GM19397 (cell line): ENCODE results near the gene TBX20.
"Not testable (repeated sequence)": the region's sequence is repeated elsewhere in the genome, so short reads cannot be mapped to it uniquely, and the experiment has no call there.

Source experiments
- ATAC-seq: cut with Tn5 transposase; IDR thresholded peaks from one replicate; pipeline ENCODE4 v1.9.1; 2021; ENCODE audit warnings: mild to moderate bottlenecking, moderate library complexity; ENCODE audit not compliant: unreplicated experiment

Gene TBX20

GRCh38 chr7:35228496-35229051 is 25.3 kb downstream of the TBX20 start:
- not testable (repeated sequence) for ATAC-seq

GRCh38 chr7:35227438-35227837 is 26.5 kb downstream of the TBX20 start:
- ATAC-seq: not testable (repeated sequence)

- not testable (repeated sequence) for ATAC-seq
Observed at GRCh38 chr7:35222445-35222844, 31.5 kb downstream of the TBX20 start.

GRCh38 chr7:35220176-35220575 is 33.7 kb downstream of the TBX20 start:
- not testable (repeated sequence) for ATAC-seq

GRCh38 chr7:35216033-35216432 is 37.9 kb downstream of the TBX20 start:
- not testable (repeated sequence) for ATAC-seq

- ATAC-seq: not testable (repeated sequence)
Observed at GRCh38 chr7:35215063-35215462, 38.8 kb downstream of the TBX20 start.

- not testable (repeated sequence) for ATAC-seq
Observed at GRCh38 chr7:35206924-35207323, 47.0 kb downstream of the TBX20 start.

GRCh38 chr7:35204850-35205249 is 49.0 kb downstream of the TBX20 start:
- ATAC-seq: not testable (repeated sequence)

GRCh38 chr7:35204031-35204430 is 49.9 kb downstream of the TBX20 start:
- not testable (repeated sequence) for ATAC-seq

GRCh38 chr7:35202353-35202752 is 51.5 kb downstream of the TBX20 start:
- not testable (repeated sequence) for ATAC-seq

- not testable (repeated sequence) for ATAC-seq
Observed at GRCh38 chr7:35200170-35200569, 53.7 kb downstream of the TBX20 start.

- ATAC-seq: not testable (repeated sequence)
Observed at GRCh38 chr7:35198370-35199140, 55.3 kb downstream of the TBX20 start.

- not testable (repeated sequence) for ATAC-seq
Observed at GRCh38 chr7:35191571-35191970, 62.3 kb downstream of the TBX20 start.

GRCh38 chr7:35190146-35190773 is 63.6 kb downstream of the TBX20 start:
- ATAC-seq: not testable (repeated sequence)

- ATAC-seq: not testable (repeated sequence)
Observed at GRCh38 chr7:35186751-35187150, 67.1 kb downstream of the TBX20 start.

- no peak for ATAC-seq
Observed at GRCh38 chr7:35185908-35186731, 67.8 kb downstream of the TBX20 start.

GRCh38 chr7:35185578-35185907 is 68.4 kb downstream of the TBX20 start:
- not testable (repeated sequence) for ATAC-seq

GRCh38 chr7:35184961-35185360 is 68.9 kb downstream of the TBX20 start:
- ATAC-seq: not testable (repeated sequence)

- ATAC-seq: not testable (repeated sequence)
Observed at GRCh38 chr7:35183873-35184503, 69.9 kb downstream of the TBX20 start.

GRCh38 chr7:35180665-35181064 is 73.2 kb downstream of the TBX20 start:
- not testable (repeated sequence) for ATAC-seq

- not testable (repeated sequence) for ATAC-seq
Observed at GRCh38 chr7:35173176-35173575, 80.7 kb downstream of the TBX20 start.
